Cardiac muscle cell (in vitro differentiated cells and primary cell): ENCODE results near the gene TMEM94. TPM values are rescaled to one million over a fixed set of nuclear protein-coding genes. Genes with fewer than 3 reads are reported as not detected.
"Not testable (repeated sequence)": the region's sequence is repeated elsewhere in the genome, so short reads cannot be mapped to it uniquely, and the experiment has no call there.

Experiments
- DNase-seq, 2 donors: peaks; one replicate each; pipeline versions ENCODE4 v3.0.0 to v3.0.0-alpha.2; 2010 to 2017; ENCODE audit warnings: low read depth in 1 of 2, low spot score in 1 of 2
- H3K27ac ChIP-seq: fragments of 200-600 bp; sonication (generic); 2 replicates; pipeline ENCODE4 v1.5.1; 2016
- H3K27me3 ChIP-seq: fragments of 200-600 bp; sonication (generic); 2 replicates; pipeline ENCODE4 v1.6.0; 2016; ENCODE audit warnings: control low read depth
- H3K36me3 ChIP-seq: fragments of 200-600 bp; sonication (generic); 2 replicates; pipeline ENCODE4 v1.5.1; 2016; ENCODE audit warnings: control low read depth
- H3K4me1 ChIP-seq: fragments of 200-600 bp; sonication (generic); 2 replicates; pipeline ENCODE4 v1.8.1; 2017; ENCODE audit warnings: low read depth, mild to moderate bottlenecking, mixed run types
- H3K4me3 ChIP-seq: fragments of 200-600 bp; sonication (generic); 2 replicates; pipeline ENCODE4 v1.5.1; 2016; ENCODE audit warnings: mild to moderate bottlenecking
- H3K9me3 ChIP-seq: fragments of 200-600 bp; sonication (generic); 2 replicates; pipeline ENCODE4 v1.5.1; 2017; ENCODE audit warnings: low read depth, mild to moderate bottlenecking, control low read depth
- polyA plus RNA-seq: library from polyadenylated mRNA; unstranded; fragments of >200 nt; fragmentation: Nextera tagmentation; extraction: Ambion mirVana; gene quantifications from 2 replicates; pipeline ENCODE4 v1.2.1, GENCODE V29; 2016
- total RNA-seq: library from RNA; depleted of rRNA; stranded (reverse); fragments of >200 nt; gene quantifications from 2 replicates; pipeline ENCODE4 v1.2.3, GENCODE V29; 2016
- TF ChIP-seq, protein P1 (sequence below): IDR thresholded peaks from 2 replicates; pipeline ENCODE4 v1.5.1; 2012; ENCODE audit warnings: low read depth, mild to moderate bottlenecking, low read length

The TMEM94 gene
- total and polyA plus RNA-seq, 2 experiments from 2014 or later = 74.2 to 105 TPM

- Histone ChIP-seq H3K9me3 (no peaks in the 10 kb centered on the region), H3K4me1 (peaks cover 25% of the 10 kb centered on the region), H3K4me3 (no peak overlapping the region), H3K27me3 (no peaks in the 10 kb centered on the region), H3K36me3 (no peaks in the 10 kb centered on the region), H3K27ac (peak overlapping the region; percentile 87)
- TF ChIP-seq, protein P1, sequence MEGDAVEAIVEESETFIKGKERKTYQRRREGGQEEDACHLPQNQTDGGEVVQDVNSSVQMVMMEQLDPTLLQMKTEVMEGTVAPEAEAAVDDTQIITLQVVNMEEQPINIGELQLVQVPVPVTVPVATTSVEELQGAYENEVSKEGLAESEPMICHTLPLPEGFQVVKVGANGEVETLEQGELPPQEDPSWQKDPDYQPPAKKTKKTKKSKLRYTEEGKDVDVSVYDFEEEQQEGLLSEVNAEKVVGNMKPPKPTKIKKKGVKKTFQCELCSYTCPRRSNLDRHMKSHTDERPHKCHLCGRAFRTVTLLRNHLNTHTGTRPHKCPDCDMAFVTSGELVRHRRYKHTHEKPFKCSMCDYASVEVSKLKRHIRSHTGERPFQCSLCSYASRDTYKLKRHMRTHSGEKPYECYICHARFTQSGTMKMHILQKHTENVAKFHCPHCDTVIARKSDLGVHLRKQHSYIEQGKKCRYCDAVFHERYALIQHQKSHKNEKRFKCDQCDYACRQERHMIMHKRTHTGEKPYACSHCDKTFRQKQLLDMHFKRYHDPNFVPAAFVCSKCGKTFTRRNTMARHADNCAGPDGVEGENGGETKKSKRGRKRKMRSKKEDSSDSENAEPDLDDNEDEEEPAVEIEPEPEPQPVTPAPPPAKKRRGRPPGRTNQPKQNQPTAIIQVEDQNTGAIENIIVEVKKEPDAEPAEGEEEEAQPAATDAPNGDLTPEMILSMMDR = no peak
- DNase-seq = peak in 1 of 2 donors; percentile 35
Observed at GRCh38 chr17:75442168-75443103, 14.0 kb upstream of the TMEM94 start.

- Histone ChIP-seq H3K4me1 (peaks cover 25% of the 10 kb centered on the region), H3K27ac (peak overlapping the region; percentile 60), H3K4me3 (no peak overlapping the region), H3K27me3 (no peaks in the 10 kb centered on the region), H3K36me3 (no peaks in the 10 kb centered on the region), H3K9me3 (no peaks in the 10 kb centered on the region)
- no peak for DNase-seq
- TF ChIP-seq, protein P1 = no peak
Observed at GRCh38 chr17:75445296-75445695, 11.1 kb upstream of the TMEM94 start.

DNA sequence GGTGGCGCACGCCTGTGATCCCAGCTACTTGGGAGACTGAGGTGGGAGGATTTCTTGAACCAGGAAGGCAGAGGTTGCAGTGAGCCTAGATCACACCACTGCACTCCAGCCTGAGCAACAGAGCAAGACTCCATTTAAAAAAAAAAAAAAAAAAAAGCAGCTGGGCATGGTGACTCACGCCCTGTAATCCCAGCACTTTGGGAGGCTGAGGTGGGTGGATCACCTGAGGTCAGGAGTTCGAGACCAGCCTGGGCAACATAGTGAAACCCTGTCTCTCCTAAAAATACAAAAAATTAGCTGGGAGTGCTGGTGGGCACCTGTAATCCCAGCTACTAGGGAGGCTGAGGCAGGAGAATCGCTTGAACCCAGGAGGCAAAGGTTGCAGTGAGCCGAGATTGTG lies 10.5 kb upstream of the TMEM94 start:
- H3K36me3 ChIP-seq, H3K27ac ChIP-seq, H3K27me3 ChIP-seq, H3K4me3 ChIP-seq, DNase-seq, H3K9me3 ChIP-seq: not testable (repeated sequence)
- peaks cover 20% of the 10 kb centered on the region for H3K4me1 ChIP-seq

GRCh38 chr17:75447951-75448856 lies 8.2 kb upstream of the TMEM94 start:
- no peak overlapping the region for H3K27ac ChIP-seq
- no peak for DNase-seq
- H3K27me3 ChIP-seq = no peaks in the 10 kb centered on the region
- H3K4me1 ChIP-seq = peaks cover 5% of the 10 kb centered on the region
- H3K4me3 ChIP-seq = no peak overlapping the region
- H3K36me3 ChIP-seq = no peaks in the 10 kb centered on the region
- H3K9me3 ChIP-seq = no peaks in the 10 kb centered on the region
- TF ChIP-seq, protein P1 = no peak

GRCh38 chr17:75450270-75450669 lies 6.2 kb upstream of the TMEM94 start:
- H3K9me3 ChIP-seq = no peaks in the 10 kb centered on the region
- TF ChIP-seq, protein P1 = no peak
- no peak for DNase-seq
- no peak overlapping the region for H3K4me3 ChIP-seq
- H3K36me3 ChIP-seq = no peaks in the 10 kb centered on the region
- no peaks in the 10 kb centered on the region for H3K4me1 ChIP-seq
- H3K27me3 ChIP-seq = no peaks in the 10 kb centered on the region
- no peak overlapping the region for H3K27ac ChIP-seq

DNA sequence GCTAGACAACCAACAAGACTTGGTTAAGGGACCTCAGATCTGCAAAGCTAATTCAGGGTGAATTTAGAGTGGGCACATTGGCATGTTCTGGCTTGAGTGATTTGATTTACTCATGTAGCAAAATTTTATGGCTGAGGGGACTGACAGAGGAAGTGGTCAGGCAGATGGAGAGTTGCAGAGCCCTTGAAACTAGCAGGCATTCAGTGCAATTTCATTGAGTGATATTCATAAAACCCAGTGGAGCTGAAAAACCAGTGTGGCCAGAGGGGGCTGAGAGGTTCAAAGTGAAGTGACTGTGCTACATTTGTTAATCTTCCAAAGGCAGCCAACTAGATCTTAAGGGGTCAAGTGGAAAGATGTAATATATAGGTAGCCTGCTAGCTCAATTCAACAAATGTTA lies 2.2 kb upstream of the TMEM94 start:
- Histone ChIP-seq H3K36me3 (no peaks in the 10 kb centered on the region), H3K27ac (no peak overlapping the region), H3K27me3 (no peaks in the 10 kb centered on the region), H3K4me3 (no peak overlapping the region), H3K4me1 (peaks cover 14% of the 10 kb centered on the region), H3K9me3 (no peaks in the 10 kb centered on the region)
- TF ChIP-seq, protein P1 = no peak
- DNase-seq = no peak

DNA sequence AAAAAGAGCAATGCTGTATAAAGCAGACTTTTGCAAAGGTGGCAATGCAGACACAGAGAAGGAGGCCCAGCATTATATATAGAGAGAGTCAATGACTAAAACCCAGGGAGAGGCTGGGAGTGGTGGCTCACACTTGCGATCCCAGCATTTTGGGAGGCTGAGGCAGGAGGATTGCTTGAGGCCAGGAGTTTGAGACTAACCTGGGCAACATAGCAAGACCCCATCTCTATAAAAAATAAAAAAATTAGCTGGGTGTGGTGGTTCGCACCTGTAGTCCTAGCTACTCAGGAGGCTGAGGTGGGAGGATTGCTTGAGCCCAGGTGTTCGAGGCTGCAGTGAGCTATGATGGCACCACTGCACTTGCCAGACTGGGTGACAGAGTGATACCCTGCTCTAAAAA lies 1.8 kb upstream of the TMEM94 start:
- H3K27me3 ChIP-seq, H3K27ac ChIP-seq, H3K9me3 ChIP-seq, H3K36me3 ChIP-seq, H3K4me3 ChIP-seq, DNase-seq: not testable (repeated sequence)
- peaks cover 18% of the 10 kb centered on the region for H3K4me1 ChIP-seq
